Subcutaneous adipose tissue (tissue), 4 donors: ENCODE data around the gene RNF151. TPM values are rescaled to one million over a fixed set of nuclear protein-coding genes. Genes with fewer than 3 reads are reported as not detected.

Source experiments
- CTCF ChIP-seq: fragments of 450-650 bp; IDR thresholded peaks from one replicate; pipeline ENCODE4 v1.5.1; 2016; ENCODE audit warnings: low read depth, mild to moderate bottlenecking, control low read depth, antibody characterized with exemption, moderate library complexity
- total RNA-seq, 4 donors: library from RNA; depleted of rRNA; stranded (reverse); fragments of >200 nt; gene quantifications; one replicate each; pipeline ENCODE4 v1.1.0, GENCODE V29; 2016

Gene RNF151
- total RNA-seq, 4 donors from 2014 or later = not detected

DNA sequence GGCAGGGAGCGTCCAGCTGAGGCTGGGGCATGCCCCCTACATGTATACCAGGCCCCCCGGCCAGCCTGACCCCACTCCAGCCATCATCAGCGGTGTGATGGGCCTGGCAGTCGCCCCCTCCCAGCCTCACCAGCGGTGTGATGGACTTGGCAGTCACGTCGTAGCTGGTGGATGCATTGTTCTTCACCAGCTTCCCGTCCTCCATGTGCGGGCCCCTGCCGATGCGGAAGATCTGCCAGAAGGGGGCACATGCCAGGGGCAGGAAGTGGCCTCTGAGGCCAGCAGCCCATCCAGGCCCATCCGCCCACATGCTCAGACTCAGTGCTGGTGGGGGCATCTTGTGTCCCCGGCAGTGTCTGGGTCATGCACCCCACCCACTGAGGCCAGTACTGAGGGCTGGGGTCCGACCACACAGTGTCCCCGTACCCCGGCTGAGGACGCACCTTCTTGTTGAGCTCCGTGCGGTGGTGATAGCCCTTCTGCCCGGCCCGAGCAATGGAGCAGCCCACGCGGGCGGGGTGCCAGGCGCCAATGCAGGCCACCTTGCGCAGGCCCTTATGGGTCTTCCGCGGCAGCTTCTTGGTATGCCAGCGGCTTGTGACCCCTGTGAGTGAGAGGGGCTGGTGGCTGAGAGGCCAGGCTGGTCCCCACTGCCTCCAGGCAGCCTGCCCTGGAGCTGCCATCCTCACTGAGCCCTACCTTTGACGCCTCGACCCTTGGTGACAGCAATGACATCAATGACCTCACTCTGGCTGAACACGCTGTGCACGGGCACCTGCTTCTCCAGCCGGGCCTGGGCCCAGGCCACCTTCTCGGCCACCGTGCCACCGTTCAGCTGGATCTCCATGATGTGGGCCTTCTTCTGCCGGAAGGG lies 19.9 kb upstream of the RNF151 start:
- TF ChIP-seq CTCF = no peak

DNA sequence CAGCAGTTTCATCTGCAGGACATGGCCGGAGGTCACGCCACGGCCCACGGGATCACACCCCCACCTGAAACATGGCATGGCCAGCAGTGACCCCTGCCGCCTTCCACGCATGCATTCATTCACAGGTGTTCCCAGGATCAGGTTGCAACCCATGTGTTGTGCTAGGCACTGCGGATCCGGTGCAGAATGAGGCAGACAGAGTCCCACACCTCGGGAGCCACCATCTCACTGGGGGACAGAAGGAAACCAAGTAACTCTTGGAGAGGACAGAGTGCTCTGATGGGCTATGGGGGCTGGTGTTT lies 19.3 kb upstream of the RNF151 start:
- TF ChIP-seq CTCF = no peak

- no peak for TF ChIP-seq CTCF
These were observed 17.1 kb upstream of the RNF151 start for GRCh38 chr16:1949507-1949906.

DNA sequence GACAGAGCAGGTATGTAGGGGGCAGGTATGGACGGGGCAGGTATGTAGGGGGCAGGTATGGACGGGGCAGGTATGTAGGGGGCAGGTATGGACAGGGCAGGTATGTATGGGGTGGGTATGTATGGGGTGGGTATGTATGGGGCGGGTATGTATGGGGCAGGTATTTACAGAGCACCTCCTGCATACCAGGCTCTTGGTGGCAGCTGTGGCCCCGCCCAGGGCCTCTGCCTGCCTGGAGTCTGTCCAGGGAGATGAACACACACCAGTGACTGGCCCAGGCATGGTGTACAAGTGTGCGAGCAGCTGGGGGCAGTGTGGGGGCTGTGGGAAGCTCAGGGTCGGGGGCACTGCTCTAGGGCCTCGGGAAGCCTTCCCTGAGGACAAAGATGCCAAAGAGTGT lies 16.6 kb upstream of the RNF151 start:
- TF ChIP-seq CTCF = no peak

DNA sequence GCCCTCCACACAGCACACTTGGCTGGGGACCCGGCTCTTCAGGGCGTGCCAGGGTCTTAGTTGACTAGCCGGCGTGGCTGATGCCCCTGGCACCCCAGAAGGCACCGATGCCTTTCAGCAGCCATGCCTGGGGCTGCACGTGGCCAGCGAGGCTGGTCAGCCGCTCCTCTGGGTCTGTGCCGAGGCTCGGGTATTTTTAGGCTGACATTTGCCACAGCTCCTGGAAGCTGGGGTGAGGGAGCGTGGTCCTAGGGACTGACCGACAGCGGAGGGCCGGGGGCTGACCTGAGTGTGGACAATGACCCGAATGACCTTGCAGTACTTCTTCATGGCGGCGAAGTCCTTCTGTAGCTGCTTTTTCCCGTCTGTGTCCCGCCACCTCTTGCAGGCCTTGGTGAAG lies 16.1 kb upstream of the RNF151 start:
- TF ChIP-seq CTCF = no peak

GRCh38 chr16:1953734-1954133 lies 12.9 kb upstream of the RNF151 start:
- TF ChIP-seq CTCF = no peak

GRCh38 chr16:1958715-1959268 lies 7.9 kb upstream of the RNF151 start:
- TF ChIP-seq CTCF = no peak
